ENCODE results near the gene SDR9C7.

Gene SDR9C7

DNA sequence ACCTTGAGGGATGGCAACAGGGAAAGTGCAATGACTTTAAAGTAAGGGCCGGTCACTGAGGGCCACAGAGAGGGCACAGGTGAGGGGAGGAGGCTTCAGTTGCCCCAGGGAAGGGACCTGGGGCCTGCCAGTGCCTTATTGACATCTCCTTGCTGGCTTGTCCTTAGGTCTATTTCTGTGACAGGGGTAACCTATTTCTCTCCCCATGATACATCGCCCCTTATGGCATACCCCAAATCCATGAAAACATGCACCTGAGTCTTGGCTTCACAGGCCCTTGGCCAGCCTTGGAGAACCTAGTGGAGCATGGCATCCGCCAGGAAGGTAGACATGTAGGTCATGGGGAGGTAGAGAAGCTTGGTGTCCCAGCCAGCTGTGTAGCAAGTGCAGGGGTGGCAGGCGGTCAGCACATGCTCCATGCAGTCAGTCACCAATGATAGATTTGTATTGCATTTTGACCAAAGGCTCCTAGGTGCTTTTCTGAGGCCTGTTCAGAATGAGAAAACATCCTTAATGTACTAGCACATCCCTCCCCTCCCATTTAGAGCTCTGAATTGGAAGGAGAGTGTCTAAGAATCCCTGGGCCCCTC lies 46.8 kb upstream of the SDR9C7 start:
- Histone ChIP-seq H3K4me2 (ENCODE audit: low read length) (no peak overlapping the region), H3K27ac (ENCODE audit: low read depth, low read length, poor library complexity, severe bottlenecking) (no peak overlapping the region), H3K9ac (ENCODE audit: low read length) (no peak overlapping the region), H3K79me2 (ENCODE audit: insufficient read depth, low read length) (no peaks in the 10 kb centered on the region), H3K36me3 (ENCODE audit: insufficient read depth, low read length) (no peaks in the 10 kb centered on the region), H3K9me3 (ENCODE audit: low read length) (no peaks in the 10 kb centered on the region), H3K27me3 (ENCODE audit: insufficient read depth, low read length) (no peaks in the 10 kb centered on the region), H3F3A (ENCODE audit: insufficient read depth, low read length) (no peaks in the 10 kb centered on the region), H2AFZ (ENCODE audit: low read length) (no peak overlapping the region), H3K4me1 (ENCODE audit: insufficient read depth, low read length, severe bottlenecking) (no peaks in the 10 kb centered on the region), H3K9me2 (ENCODE audit: low read depth, low read length) (no peaks in the 10 kb centered on the region), H4K20me1 (ENCODE audit: insufficient read depth, low read length) (no peaks in the 10 kb centered on the region), H3K4me3 (ENCODE audit: low read depth, low read length, poor library complexity, severe bottlenecking) (no peak overlapping the region)
- TF ChIP-seq, protein P1, sequence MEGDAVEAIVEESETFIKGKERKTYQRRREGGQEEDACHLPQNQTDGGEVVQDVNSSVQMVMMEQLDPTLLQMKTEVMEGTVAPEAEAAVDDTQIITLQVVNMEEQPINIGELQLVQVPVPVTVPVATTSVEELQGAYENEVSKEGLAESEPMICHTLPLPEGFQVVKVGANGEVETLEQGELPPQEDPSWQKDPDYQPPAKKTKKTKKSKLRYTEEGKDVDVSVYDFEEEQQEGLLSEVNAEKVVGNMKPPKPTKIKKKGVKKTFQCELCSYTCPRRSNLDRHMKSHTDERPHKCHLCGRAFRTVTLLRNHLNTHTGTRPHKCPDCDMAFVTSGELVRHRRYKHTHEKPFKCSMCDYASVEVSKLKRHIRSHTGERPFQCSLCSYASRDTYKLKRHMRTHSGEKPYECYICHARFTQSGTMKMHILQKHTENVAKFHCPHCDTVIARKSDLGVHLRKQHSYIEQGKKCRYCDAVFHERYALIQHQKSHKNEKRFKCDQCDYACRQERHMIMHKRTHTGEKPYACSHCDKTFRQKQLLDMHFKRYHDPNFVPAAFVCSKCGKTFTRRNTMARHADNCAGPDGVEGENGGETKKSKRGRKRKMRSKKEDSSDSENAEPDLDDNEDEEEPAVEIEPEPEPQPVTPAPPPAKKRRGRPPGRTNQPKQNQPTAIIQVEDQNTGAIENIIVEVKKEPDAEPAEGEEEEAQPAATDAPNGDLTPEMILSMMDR (IDR thresholded peaks at IDR 0.05; ENCODE audit: low read length), result no peak

DNA sequence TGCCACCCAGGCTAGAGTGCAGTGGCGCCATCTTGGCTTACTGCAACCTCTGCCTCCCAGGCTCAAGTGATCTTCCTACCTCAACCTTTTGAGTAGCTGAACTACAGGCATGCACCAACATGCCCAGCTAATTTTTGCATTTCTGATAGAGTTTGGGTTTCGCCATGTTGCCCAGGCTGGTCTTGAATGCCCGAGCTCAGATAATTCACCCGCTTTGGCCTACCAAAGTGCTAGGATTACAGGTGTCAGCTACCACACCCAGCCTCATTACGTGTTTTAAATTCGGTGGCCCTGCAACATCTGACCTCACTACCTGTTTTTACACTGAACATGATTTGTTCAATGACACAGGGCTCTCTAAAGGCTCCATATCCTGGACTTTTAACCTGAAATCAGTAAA lies 46.1 kb upstream of the SDR9C7 start:
- Histone ChIP-seq H3K27ac (ENCODE audit: low read depth, low read length, poor library complexity, severe bottlenecking) (no peak overlapping the region), H3K4me3 (ENCODE audit: low read depth, low read length, poor library complexity, severe bottlenecking) (no peak overlapping the region), H4K20me1 (ENCODE audit: insufficient read depth, low read length) (no peaks in the 10 kb centered on the region), H3K79me2 (ENCODE audit: insufficient read depth, low read length) (no peaks in the 10 kb centered on the region), H3K36me3 (ENCODE audit: insufficient read depth, low read length) (no peaks in the 10 kb centered on the region), H3K9me2 (ENCODE audit: low read depth, low read length) (no peaks in the 10 kb centered on the region), H3K27me3 (ENCODE audit: insufficient read depth, low read length) (no peaks in the 10 kb centered on the region), H2AFZ (ENCODE audit: low read length) (no peak overlapping the region), H3K9me3 (ENCODE audit: low read length) (no peaks in the 10 kb centered on the region), H3K4me2 (ENCODE audit: low read length) (no peak overlapping the region), H3K4me1 (ENCODE audit: insufficient read depth, low read length, severe bottlenecking) (no peaks in the 10 kb centered on the region), H3K9ac (ENCODE audit: low read length) (no peak overlapping the region), H3F3A (ENCODE audit: insufficient read depth, low read length) (no peaks in the 10 kb centered on the region)
- TF ChIP-seq, protein P1 (IDR thresholded peaks at IDR 0.05; ENCODE audit: low read length), result no peak
- TF ChIP-seq EZH2 (IDR thresholded peaks at IDR 0.05; ENCODE audit: borderline replicate concordance, low read length), result no peak

DNA sequence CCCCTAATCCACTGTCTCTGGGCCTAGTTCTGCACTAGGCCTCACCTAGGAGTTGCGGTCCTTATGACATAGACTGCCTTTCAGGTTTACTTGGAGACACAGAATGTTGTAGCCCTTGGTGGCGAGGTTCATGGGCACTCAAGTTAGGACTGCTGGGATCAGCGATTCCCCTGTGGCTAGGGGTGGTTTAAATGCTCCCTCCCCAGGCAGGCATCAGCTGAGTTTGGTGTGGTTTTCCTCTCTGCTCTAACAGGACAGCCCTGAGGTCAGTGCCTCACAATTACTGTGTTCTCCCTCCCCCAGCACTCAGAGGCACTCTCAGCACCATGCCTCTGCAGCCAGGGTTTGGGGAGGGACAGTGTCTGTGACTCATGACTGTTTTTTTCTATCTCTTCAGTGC lies 45.4 kb upstream of the SDR9C7 start:
- Histone ChIP-seq H4K20me1 (ENCODE audit: insufficient read depth, low read length) (no peaks in the 10 kb centered on the region), H3K27ac (ENCODE audit: low read depth, low read length, poor library complexity, severe bottlenecking) (no peak overlapping the region), H3K9ac (ENCODE audit: low read length) (no peak overlapping the region), H3K4me2 (ENCODE audit: low read length) (no peak overlapping the region), H3F3A (ENCODE audit: insufficient read depth, low read length) (no peaks in the 10 kb centered on the region), H3K4me1 (ENCODE audit: insufficient read depth, low read length, severe bottlenecking) (no peaks in the 10 kb centered on the region), H3K9me3 (ENCODE audit: low read length) (no peaks in the 10 kb centered on the region), H3K36me3 (ENCODE audit: insufficient read depth, low read length) (no peaks in the 10 kb centered on the region), H3K4me3 (ENCODE audit: low read depth, low read length, poor library complexity, severe bottlenecking) (no peak overlapping the region), H3K27me3 (ENCODE audit: insufficient read depth, low read length) (no peaks in the 10 kb centered on the region), H3K79me2 (ENCODE audit: insufficient read depth, low read length) (no peaks in the 10 kb centered on the region), H2AFZ (ENCODE audit: low read length) (no peak overlapping the region), H3K9me2 (ENCODE audit: low read depth, low read length) (no peaks in the 10 kb centered on the region)
- TF ChIP-seq, protein P1 (IDR thresholded peaks at IDR 0.05; ENCODE audit: low read length), result no peak
- TF ChIP-seq EZH2 (IDR thresholded peaks at IDR 0.05; ENCODE audit: borderline replicate concordance, low read length), result no peak

Data from OCI-LY1 (cell line).